ENCODE measurements around the gene RCBTB2. TPM values are rescaled to one million over a fixed set of nuclear protein-coding genes. Genes with fewer than 3 reads are reported as not detected.

RCBTB2 gene
- total and polyA plus RNA-seq, 2 donors (not counting 3 experiments of a cell fraction or from before 2014, with no cell fraction given) = 10.7 to 12.6 TPM

- TF ChIP-seq GATA2 (IDR thresholded peaks at IDR 0.05; ENCODE audit: insufficient read depth, insufficient read length, low read depth, low read length) (no peak), EZH2 (IDR thresholded peaks at IDR 0.05; ENCODE audit: borderline replicate concordance, low read depth, low read length, severe bottlenecking) (no peak), JUN (IDR thresholded peaks at IDR 0.05; ENCODE audit: borderline replicate concordance, insufficient read depth, insufficient read length, low read depth) (no peak), MYC (IDR thresholded peaks at IDR 0.05; ENCODE audit: low read depth, low read length) (no peak), CTCF (IDR thresholded peaks at IDR 0.05; ENCODE audit: extremely low read depth in 1 of 2, insufficient read depth in 1 of 2, low read depth in 1 of 2, low read length in 2 of 2) (no peak), POLR2A (IDR thresholded peaks at IDR 0.05; ENCODE audit: low read depth, low read length) (no peak), FOS (IDR thresholded peaks at IDR 0.05; ENCODE audit: borderline replicate concordance, insufficient read depth, low read length) (no peak), POLR2AphosphoS5 (IDR thresholded peaks at IDR 0.05; ENCODE audit: insufficient read depth, low read depth, low read length) (no peak)
- TF ChIP-seq, protein P1, sequence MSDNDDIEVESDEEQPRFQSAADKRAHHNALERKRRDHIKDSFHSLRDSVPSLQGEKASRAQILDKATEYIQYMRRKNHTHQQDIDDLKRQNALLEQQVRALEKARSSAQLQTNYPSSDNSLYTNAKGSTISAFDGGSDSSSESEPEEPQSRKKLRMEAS (IDR thresholded peaks at IDR 0.05; ENCODE audit: insufficient read depth, insufficient read length) = no peak
- H3K9me1 ChIP-seq (replicated peaks; ENCODE audit: control insufficient read depth, extremely low read depth, insufficient read depth, low read length) = no peaks in the 10 kb centered on the region
- H3K27ac ChIP-seq (ENCODE audit: insufficient read depth, low read depth, low read length) = no peak overlapping the region
- H3K4me2 ChIP-seq (ENCODE audit: insufficient read depth, low read length) = no peak overlapping the region
- no peak overlapping the region for H2AFZ ChIP-seq (ENCODE audit: low read depth, low read length)
- H3K9me3 ChIP-seq (replicated peaks; ENCODE audit: control insufficient read depth, insufficient read depth, low read length) = no peaks in the 10 kb centered on the region
- H3K9ac ChIP-seq (replicated peaks; ENCODE audit: extremely low read depth, insufficient read depth, low read length) = no peak overlapping the region
- dilution Hi-C loops (cut with MboI; ENCODE audit: extremely low pct_ligation_motif_present, low sequenced_read_pairs) = no loop called here
- BruUV-seq (replicated peaks) = no TSS peak
- DNase-seq (ENCODE audit: low read depth, low spot score) = no peak
- FAIRE-seq = no peak
- H3K4me3 ChIP-seq (replicated peaks in 1 of 3; ENCODE audit: insufficient read depth in 1 of 3, low read depth in 1 of 3, low read length in 3 of 3) = no peak overlapping the region
- H3K4me1 ChIP-seq (ENCODE audit: control insufficient read depth, extremely low read depth, insufficient read depth, low read length) = peaks cover 9% of the 10 kb centered on the region
- ChIA-PET CTCF (interaction anchor here (0.6 to 1.7 kb wide), 2 partner anchors 18 to 228 kb away, joined by 3 to 8 read pairs; no protein-coding TSS in a partner anchor), POLR2A (no interaction called here)
- no peaks in the 10 kb centered on the region for H3K27me3 ChIP-seq (ENCODE audit: control insufficient read depth in 2 of 2, insufficient read depth in 2 of 2, low read length in 2 of 2)
- intact Hi-C loops (cut with micrococcal nuclease) = no loop called here
- no peaks in the 10 kb centered on the region for H3K79me2 ChIP-seq (ENCODE audit: control insufficient read depth, insufficient read depth, low read length)
- H3K36me3 ChIP-seq (ENCODE audit: control insufficient read depth in 2 of 2, extremely low read depth in 1 of 2, insufficient read depth in 2 of 2, low read length in 2 of 2) = no peaks in the 10 kb centered on the region
- no peaks in the 10 kb centered on the region for H4K20me1 ChIP-seq (replicated peaks; ENCODE audit: control insufficient read depth, extremely low read depth, insufficient read depth, low read length)
Observed at GRCh38 chr13:48562296-48563066, 29.6 kb upstream of the RCBTB2 start.

Measured in endothelial cell of umbilical vein (primary cell).